Liver (tissue), 9 donors: ENCODE data around the gene THBS2. TPM values are rescaled to one million over a fixed set of nuclear protein-coding genes. Genes with fewer than 3 reads are reported as not detected.

Experiments used
- DNase-seq: peaks from one replicate; pipeline ENCODE4 v3.0.0-alpha.2; 2017; ENCODE audit warnings: low spot score
- H3K27ac ChIP-seq, 2 donors: one replicate each; pipeline ENCODE4 v1.7.0; 2013; ENCODE audit warnings: inconsistent platforms in 2 of 2, low read length in 2 of 2, control low read depth in 1 of 2, low read depth in 1 of 2, mild to moderate bottlenecking in 1 of 2
- H3K27me3 ChIP-seq, 4 donors: one replicate each; pipeline versions ENCODE4 v1.6.1 to v1.7.0; 2013; ENCODE audit warnings: low read length in 3 of 4, inconsistent platforms in 1 of 4, mild to moderate bottlenecking in 1 of 4, moderate library complexity in 1 of 4; ENCODE audit not compliant: control insufficient read depth in 4 of 4, insufficient read depth in 4 of 4
- H3K36me3 ChIP-seq, 4 donors: one replicate each; pipeline versions ENCODE4 v1.6.1 to v1.7.0; 2013; ENCODE audit warnings: low read length in 3 of 4, mild to moderate bottlenecking in 3 of 4, low read depth in 1 of 4, moderate library complexity in 1 of 4; ENCODE audit not compliant: control insufficient read depth in 4 of 4, insufficient read depth in 3 of 4
- H3K4me1 ChIP-seq, 4 donors: one replicate each; pipeline versions ENCODE4 v1.6.1 to v1.7.0; 2013; ENCODE audit warnings: low read length in 3 of 4, mild to moderate bottlenecking in 3 of 4, moderate library complexity in 1 of 4; ENCODE audit not compliant: control insufficient read depth in 4 of 4, insufficient read depth in 4 of 4
- H3K4me3 ChIP-seq, 3 donors: one replicate each; pipeline versions ENCODE4 v1.6.1 to v1.7.0; 2013; ENCODE audit warnings: low read length in 3 of 3, control low read depth in 1 of 3, low read depth in 1 of 3, mild to moderate bottlenecking in 1 of 3
- H3K9ac ChIP-seq, 2 donors: one replicate each; pipeline ENCODE4 v1.7.0; 2013; ENCODE audit warnings: low read length in 2 of 2, mild to moderate bottlenecking in 2 of 2, moderate library complexity in 2 of 2, control low read depth in 1 of 2, low read depth in 1 of 2
- H3K9me3 ChIP-seq, 4 donors: one replicate each; pipeline versions ENCODE4 v1.6.1 to v1.7.0; 2013; ENCODE audit warnings: low read length in 3 of 4; ENCODE audit not compliant: control insufficient read depth in 4 of 4
- EGR1 ChIP-seq, 2 donors: IDR thresholded peaks; 2 replicates each; pipeline ENCODE4 v1.6.1; 2016 to 2018; ENCODE audit warnings: antibody characterized with exemption in 2 of 2, low read depth in 2 of 2
- FOXA2 ChIP-seq: IDR thresholded peaks from 2 replicates; pipeline ENCODE4 v1.6.1; 2016; ENCODE audit warnings: antibody characterized with exemption
- GABPA ChIP-seq, 2 donors: IDR thresholded peaks in 1 of 2; conservative IDR thresholded peaks in 1 of 2; 2 replicates each; pipeline ENCODE4 v1.6.1; 2016; ENCODE audit warnings: antibody characterized with exemption in 2 of 2, mild to moderate bottlenecking in 1 of 2, moderate library complexity in 1 of 2
- HNF4A ChIP-seq, 2 donors: conservative IDR thresholded peaks; 2 replicates each; pipeline ENCODE4 v1.6.1; 2016; ENCODE audit warnings: antibody characterized with exemption in 2 of 2, mild to moderate bottlenecking in 2 of 2
- HNF4G ChIP-seq: IDR thresholded peaks from 2 replicates; pipeline ENCODE4 v1.6.1; 2016; ENCODE audit warnings: antibody characterized with exemption
- JUND ChIP-seq, 2 donors: IDR thresholded peaks; 2 replicates each; pipeline ENCODE4 v1.6.1; 2016; ENCODE audit warnings: antibody characterized with exemption in 2 of 2
- RAD21 ChIP-seq, 2 donors: IDR thresholded peaks; 2 replicates each; pipeline ENCODE4 v1.6.1; 2016; ENCODE audit warnings: antibody characterized with exemption in 2 of 2, mild to moderate bottlenecking in 2 of 2
- RXRA ChIP-seq, 2 donors: IDR thresholded peaks; 2 replicates each; pipeline ENCODE4 v1.6.1; 2017 to 2018; ENCODE audit warnings: antibody characterized with exemption in 2 of 2, mild to moderate bottlenecking in 1 of 2
- TAF1 ChIP-seq: conservative IDR thresholded peaks from 2 replicates; pipeline ENCODE4 v1.6.1; 2016; ENCODE audit warnings: antibody characterized with exemption, mild to moderate bottlenecking
- YY1 ChIP-seq: IDR thresholded peaks from 2 replicates; pipeline ENCODE4 v1.6.1; 2016; ENCODE audit warnings: antibody characterized with exemption, mild to moderate bottlenecking
- WGBS: extraction: QIAGEN DNeasy Blood & Tissue Kit; methylation state at CpG from one replicate; pipeline ENCODE4 v1.1.7; 2013; 5-methylcytosine and 5-hydroxymethylcytosine counted together
- polyA plus RNA-seq, 2 donors: library from polyadenylated mRNA; stranded (reverse) in 1 of 2; unstranded in 1 of 2; fragments of 200-250 nt in 1 of 2; fragments of >200 nt in 1 of 2; fragmentation: Nextera tagmentation in 1 of 2; extraction: Ambion mirVana in 1 of 2; gene quantifications; one replicate each; pipeline versions ENCODE4 v1.2.1 to v1.2.3, GENCODE V29; 2013 to 2015
- total RNA-seq, 2 donors: library from RNA; depleted of rRNA; stranded (reverse); fragments of >200 nt; gene quantifications; one replicate each; pipeline ENCODE4 v1.2.3, GENCODE V29; 2014
- TF ChIP-seq, protein P1 (sequence below): IDR thresholded peaks from 2 replicates; pipeline ENCODE4 v1.6.1; 2016; ENCODE audit warnings: antibody characterized with exemption
- TF ChIP-seq, protein P2 (sequence below): IDR thresholded peaks from 2 replicates; pipeline ENCODE4 v1.6.1; 2016; ENCODE audit warnings: antibody characterized with exemption
- TF ChIP-seq, protein P3 (sequence below): IDR thresholded peaks from 2 replicates; pipeline ENCODE4 v1.6.1; 2016; ENCODE audit warnings: antibody characterized with exemption
- TF ChIP-seq, protein P4 (sequence below): fragments of 150-350 bp; IDR thresholded peaks from 2 replicates; pipeline ENCODE4 v1.5.1; 2017; ENCODE audit warnings: improper control_type of control experiment, low read depth, low read length; ENCODE audit not compliant: missing input control
- TF ChIP-seq, protein P5 (sequence below): IDR thresholded peaks from 2 replicates; pipeline ENCODE4 v1.6.1; 2016; ENCODE audit warnings: antibody characterized with exemption, mild to moderate bottlenecking
- donor health status: healthy.
- donor health status: healthy.
- donor health status: healthy.
- donor health status: healthy.
- donor health status: healthy.

Gene THBS2
- total and polyA plus RNA-seq, 4 donors: 0.35 to 7.6 (median 6.2) TPM

DNA sequence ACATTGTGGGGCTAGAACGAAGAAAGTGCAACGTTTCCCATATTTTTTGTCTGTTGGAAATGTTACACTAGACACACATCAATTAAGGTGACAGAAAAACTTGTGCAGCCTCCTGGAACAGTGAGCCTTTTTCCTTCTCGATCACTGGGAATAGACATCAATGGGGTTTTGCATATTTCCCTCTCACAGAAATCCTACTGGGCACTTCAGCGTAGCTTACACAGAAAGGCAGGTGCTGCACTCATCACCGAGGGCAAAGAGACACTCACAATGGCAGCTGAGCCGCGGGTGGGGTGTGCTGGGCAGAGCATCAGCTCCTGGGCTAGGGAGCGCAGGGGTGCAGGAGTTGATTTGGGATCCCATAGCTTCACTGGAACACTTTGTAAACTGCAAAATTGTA is 64.5 kb downstream of the THBS2 start:
- 78% methylated on average over 8 of the region's 8 CpGs for WGBS
- Histone ChIP-seq H3K9me3 (no peaks in the 10 kb centered on the region), H3K27me3 (no peaks in the 10 kb centered on the region), H3K9ac (no peak overlapping the region), H3K4me1 (no peaks in the 10 kb centered on the region), H3K36me3 (no peaks in the 10 kb centered on the region), H3K27ac (no peak overlapping the region), H3K4me3 (no peak overlapping the region)
- TF ChIP-seq GABPA (IDR thresholded peaks at IDR 0.05 in 1 of 2, conservative IDR thresholded peaks at IDR 0.05 in 1 of 2): no peak
- TF ChIP-seq, protein P1, sequence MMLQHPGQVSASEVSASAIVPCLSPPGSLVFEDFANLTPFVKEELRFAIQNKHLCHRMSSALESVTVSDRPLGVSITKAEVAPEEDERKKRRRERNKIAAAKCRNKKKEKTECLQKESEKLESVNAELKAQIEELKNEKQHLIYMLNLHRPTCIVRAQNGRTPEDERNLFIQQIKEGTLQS: no peak
- no peak for DNase-seq

DNA sequence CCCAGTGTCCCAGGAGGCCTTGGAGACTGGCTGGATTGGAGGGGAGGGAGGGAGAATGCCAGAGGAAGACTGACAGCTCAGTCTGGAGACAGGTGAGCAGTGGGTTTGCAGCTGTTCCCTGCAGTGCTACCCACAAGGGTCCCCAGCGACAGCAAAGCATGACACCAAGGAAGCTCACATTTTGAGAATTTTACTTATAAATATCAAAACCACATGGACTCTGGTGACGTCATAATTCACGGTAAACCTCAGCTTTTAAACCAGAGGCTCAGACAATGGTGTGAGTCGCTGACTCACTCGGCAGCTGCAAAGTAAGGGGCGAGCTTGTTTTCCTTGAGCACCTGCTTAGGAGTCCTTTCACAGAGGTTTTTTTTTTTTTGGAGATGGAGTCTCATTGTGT is 65.2 kb downstream of the THBS2 start:
- Histone ChIP-seq H3K27me3 (no peaks in the 10 kb centered on the region), H3K9me3 (no peaks in the 10 kb centered on the region), H3K27ac (no peak overlapping the region), H3K4me1 (no peaks in the 10 kb centered on the region), H3K36me3 (no peaks in the 10 kb centered on the region), H3K4me3 (no peak overlapping the region), H3K9ac (no peak overlapping the region)
- 82% methylated on average over 6 of the region's 6 CpGs for WGBS
- no peak for TF ChIP-seq TAF1
- TF ChIP-seq, protein P2, sequence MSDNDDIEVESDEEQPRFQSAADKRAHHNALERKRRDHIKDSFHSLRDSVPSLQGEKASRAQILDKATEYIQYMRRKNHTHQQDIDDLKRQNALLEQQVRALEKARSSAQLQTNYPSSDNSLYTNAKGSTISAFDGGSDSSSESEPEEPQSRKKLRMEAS: no peak
- no peak for DNase-seq

DNA sequence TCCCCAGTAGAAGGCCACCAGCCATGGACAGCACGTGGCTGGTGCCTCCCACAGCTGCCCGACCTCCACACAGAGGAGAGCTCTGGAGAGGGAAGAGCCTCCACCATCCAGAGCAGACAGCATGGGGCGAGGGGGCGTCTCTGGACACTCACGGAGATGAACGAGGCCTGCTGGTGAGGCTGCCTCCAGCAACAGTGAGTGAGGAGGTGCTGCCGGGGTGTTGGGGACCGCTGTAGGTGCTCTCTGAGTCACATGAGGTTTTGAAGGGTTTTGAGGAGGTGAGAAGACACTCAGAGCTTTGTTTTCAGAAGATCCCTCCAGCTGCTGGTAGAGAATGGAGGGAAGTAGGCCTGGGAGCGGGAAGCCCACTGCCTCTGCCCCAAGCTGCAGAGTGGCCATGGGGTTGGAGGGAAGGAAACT is 65.6 kb downstream of the THBS2 start:
- no peaks in the 10 kb centered on the region for H3K27me3 ChIP-seq
- H3K9ac ChIP-seq: no peak overlapping the region
- 73% methylated on average over 9 of the region's 9 CpGs for WGBS
- H3K4me1 ChIP-seq: no peaks in the 10 kb centered on the region
- no peak for DNase-seq
- H3K36me3 ChIP-seq: no peaks in the 10 kb centered on the region
- H3K27ac ChIP-seq: no peak overlapping the region
- no peaks in the 10 kb centered on the region for H3K9me3 ChIP-seq
- H3K4me3 ChIP-seq: no peak overlapping the region
- TF ChIP-seq TAF1 (no peak), RAD21 (IDR thresholded peaks at IDR 0.05) (no peak), JUND (IDR thresholded peaks at IDR 0.05) (no peak), RXRA (IDR thresholded peaks at IDR 0.05) (no peak), GABPA (IDR thresholded peaks at IDR 0.05 in 1 of 2, conservative IDR thresholded peaks at IDR 0.05 in 1 of 2) (no peak), HNF4A (conservative IDR thresholded peaks at IDR 0.05) (no peak)

DNA sequence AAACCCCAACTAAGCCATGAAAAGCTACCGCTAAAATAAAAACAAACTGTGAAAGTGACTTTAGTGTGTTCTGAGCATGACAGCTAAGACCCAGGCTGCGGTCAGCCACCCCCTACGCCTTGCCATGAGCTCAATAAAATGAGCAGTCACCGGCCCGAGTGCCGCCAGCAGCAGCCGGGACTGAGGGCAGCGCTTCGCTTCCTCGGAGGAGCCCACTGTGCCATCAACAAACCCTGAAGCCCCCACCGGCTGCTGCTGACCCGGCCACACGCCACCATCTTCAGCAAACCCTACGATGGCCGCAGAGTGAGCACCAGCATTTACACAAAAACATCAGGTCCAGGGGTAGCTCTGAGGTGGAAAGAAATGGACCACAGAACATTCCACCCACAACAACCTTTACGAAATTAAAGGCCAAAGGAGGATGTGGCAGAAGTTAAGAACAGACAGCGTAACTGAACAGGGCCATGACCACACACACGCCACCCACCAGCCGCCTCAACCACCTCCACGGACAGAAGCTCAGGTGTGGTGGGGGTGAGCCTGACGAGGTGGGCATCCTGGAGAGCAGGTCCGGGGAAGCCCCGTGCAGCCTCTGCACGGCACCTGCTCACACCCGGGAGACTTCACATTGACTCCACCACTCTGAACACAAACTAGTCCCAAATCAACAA is 67.0 kb downstream of the THBS2 start:
- no peaks in the 10 kb centered on the region for H3K27me3 ChIP-seq
- H3K27ac ChIP-seq: no peak overlapping the region
- no peak for DNase-seq
- no peak overlapping the region for H3K4me3 ChIP-seq
- H3K9ac ChIP-seq: no peak overlapping the region
- no peaks in the 10 kb centered on the region for H3K4me1 ChIP-seq
- no peaks in the 10 kb centered on the region for H3K36me3 ChIP-seq
- WGBS: 86% methylated on average over 25 of the region's 25 CpGs
- no peaks in the 10 kb centered on the region for H3K9me3 ChIP-seq
- TF ChIP-seq HNF4A (conservative IDR thresholded peaks at IDR 0.05) (no peak), RXRA (IDR thresholded peaks at IDR 0.05) (no peak), YY1 (no peak), RAD21 (IDR thresholded peaks at IDR 0.05) (no peak), TAF1 (no peak), FOXA2 (no peak), HNF4G (no peak), JUND (IDR thresholded peaks at IDR 0.05) (no peak), EGR1 (IDR thresholded peaks at IDR 0.05; ENCODE audit: low read depth in 2 of 2) (no peak), GABPA (IDR thresholded peaks at IDR 0.05 in 1 of 2, conservative IDR thresholded peaks at IDR 0.05 in 1 of 2) (no peak)
- TF ChIP-seq, protein P3, sequence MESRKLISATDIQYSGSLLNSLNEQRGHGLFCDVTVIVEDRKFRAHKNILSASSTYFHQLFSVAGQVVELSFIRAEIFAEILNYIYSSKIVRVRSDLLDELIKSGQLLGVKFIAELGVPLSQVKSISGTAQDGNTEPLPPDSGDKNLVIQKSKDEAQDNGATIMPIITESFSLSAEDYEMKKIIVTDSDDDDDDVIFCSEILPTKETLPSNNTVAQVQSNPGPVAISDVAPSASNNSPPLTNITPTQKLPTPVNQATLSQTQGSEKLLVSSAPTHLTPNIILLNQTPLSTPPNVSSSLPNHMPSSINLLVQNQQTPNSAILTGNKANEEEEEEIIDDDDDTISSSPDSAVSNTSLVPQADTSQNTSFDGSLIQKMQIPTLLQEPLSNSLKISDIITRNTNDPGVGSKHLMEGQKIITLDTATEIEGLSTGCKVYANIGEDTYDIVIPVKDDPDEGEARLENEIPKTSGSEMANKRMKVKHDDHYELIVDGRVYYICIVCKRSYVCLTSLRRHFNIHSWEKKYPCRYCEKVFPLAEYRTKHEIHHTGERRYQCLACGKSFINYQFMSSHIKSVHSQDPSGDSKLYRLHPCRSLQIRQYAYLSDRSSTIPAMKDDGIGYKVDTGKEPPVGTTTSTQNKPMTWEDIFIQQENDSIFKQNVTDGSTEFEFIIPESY: no peak
- TF ChIP-seq, protein P4, sequence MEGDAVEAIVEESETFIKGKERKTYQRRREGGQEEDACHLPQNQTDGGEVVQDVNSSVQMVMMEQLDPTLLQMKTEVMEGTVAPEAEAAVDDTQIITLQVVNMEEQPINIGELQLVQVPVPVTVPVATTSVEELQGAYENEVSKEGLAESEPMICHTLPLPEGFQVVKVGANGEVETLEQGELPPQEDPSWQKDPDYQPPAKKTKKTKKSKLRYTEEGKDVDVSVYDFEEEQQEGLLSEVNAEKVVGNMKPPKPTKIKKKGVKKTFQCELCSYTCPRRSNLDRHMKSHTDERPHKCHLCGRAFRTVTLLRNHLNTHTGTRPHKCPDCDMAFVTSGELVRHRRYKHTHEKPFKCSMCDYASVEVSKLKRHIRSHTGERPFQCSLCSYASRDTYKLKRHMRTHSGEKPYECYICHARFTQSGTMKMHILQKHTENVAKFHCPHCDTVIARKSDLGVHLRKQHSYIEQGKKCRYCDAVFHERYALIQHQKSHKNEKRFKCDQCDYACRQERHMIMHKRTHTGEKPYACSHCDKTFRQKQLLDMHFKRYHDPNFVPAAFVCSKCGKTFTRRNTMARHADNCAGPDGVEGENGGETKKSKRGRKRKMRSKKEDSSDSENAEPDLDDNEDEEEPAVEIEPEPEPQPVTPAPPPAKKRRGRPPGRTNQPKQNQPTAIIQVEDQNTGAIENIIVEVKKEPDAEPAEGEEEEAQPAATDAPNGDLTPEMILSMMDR: no peak
- TF ChIP-seq, protein P5, sequence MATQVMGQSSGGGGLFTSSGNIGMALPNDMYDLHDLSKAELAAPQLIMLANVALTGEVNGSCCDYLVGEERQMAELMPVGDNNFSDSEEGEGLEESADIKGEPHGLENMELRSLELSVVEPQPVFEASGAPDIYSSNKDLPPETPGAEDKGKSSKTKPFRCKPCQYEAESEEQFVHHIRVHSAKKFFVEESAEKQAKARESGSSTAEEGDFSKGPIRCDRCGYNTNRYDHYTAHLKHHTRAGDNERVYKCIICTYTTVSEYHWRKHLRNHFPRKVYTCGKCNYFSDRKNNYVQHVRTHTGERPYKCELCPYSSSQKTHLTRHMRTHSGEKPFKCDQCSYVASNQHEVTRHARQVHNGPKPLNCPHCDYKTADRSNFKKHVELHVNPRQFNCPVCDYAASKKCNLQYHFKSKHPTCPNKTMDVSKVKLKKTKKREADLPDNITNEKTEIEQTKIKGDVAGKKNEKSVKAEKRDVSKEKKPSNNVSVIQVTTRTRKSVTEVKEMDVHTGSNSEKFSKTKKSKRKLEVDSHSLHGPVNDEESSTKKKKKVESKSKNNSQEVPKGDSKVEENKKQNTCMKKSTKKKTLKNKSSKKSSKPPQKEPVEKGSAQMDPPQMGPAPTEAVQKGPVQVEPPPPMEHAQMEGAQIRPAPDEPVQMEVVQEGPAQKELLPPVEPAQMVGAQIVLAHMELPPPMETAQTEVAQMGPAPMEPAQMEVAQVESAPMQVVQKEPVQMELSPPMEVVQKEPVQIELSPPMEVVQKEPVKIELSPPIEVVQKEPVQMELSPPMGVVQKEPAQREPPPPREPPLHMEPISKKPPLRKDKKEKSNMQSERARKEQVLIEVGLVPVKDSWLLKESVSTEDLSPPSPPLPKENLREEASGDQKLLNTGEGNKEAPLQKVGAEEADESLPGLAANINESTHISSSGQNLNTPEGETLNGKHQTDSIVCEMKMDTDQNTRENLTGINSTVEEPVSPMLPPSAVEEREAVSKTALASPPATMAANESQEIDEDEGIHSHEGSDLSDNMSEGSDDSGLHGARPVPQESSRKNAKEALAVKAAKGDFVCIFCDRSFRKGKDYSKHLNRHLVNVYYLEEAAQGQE: no peak
